ENCODE results near the gene POP4.

The POP4 gene

DNA sequence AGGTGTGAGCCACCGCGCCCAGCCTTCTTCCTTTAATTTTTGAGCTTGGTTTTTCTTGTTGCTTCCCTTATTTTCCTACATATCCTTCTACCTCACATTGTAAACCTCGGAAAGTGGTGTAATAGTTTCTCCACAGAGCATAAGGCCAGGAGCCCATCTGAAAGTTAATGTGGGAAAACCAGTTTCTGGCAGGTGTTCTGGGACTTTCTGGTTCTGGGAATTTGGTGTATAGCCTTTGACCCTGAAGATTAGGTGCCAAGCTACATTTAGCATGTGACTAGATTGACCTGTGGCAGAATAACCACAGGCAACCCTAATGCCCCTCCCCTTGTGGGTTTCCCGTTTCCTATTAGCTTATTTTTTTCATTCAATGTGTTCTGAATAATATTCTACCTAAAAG, 8.7 kb downstream of the POP4 start:
- Histone ChIP-seq H3K27ac (no peak overlapping the region), H3K4me3 (ENCODE audit: low read depth, low read length) (no peak overlapping the region), H3K27me3 (ENCODE audit: insufficient read depth, low read depth, severe bottlenecking) (no peaks in the 10 kb centered on the region), H3K9me3 (ENCODE audit: severe bottlenecking) (no peaks in the 10 kb centered on the region), H3K36me3 (peaks cover 29% of the 10 kb centered on the region)
- no peak for TF ChIP-seq CTCF (IDR thresholded peaks at IDR 0.05; ENCODE audit: low read depth, low read length)
- DNase-seq = no peak

- TF ChIP-seq CTCF (IDR thresholded peaks at IDR 0.05; ENCODE audit: low read depth, low read length) = no peak
- Histone ChIP-seq H3K27me3 (ENCODE audit: insufficient read depth, low read depth, severe bottlenecking) (no peaks in the 10 kb centered on the region), H3K27ac (no peak overlapping the region), H3K36me3 (peaks cover 23% of the 10 kb centered on the region), H3K4me3 (ENCODE audit: low read depth, low read length) (no peak overlapping the region), H3K9me3 (ENCODE audit: severe bottlenecking) (no peaks in the 10 kb centered on the region)
- no peak for DNase-seq
Measured at GRCh38 chr19:29615891-29616425, 9.9 kb downstream of the POP4 start.

GRCh38 chr19:29616541-29616940, 10.5 kb downstream of the POP4 start:
- Histone ChIP-seq H3K36me3 (peaks cover 18% of the 10 kb centered on the region), H3K9me3 (ENCODE audit: severe bottlenecking) (no peaks in the 10 kb centered on the region), H3K27ac (no peak overlapping the region), H3K4me3 (ENCODE audit: low read depth, low read length) (no peak overlapping the region), H3K27me3 (ENCODE audit: insufficient read depth, low read depth, severe bottlenecking) (no peaks in the 10 kb centered on the region)
- no peak for TF ChIP-seq CTCF (IDR thresholded peaks at IDR 0.05; ENCODE audit: low read depth, low read length)
- no peak for DNase-seq

GRCh38 chr19:29617366-29618266, 11.5 kb downstream of the POP4 start:
- no peak for DNase-seq
- Histone ChIP-seq H3K4me3 (ENCODE audit: low read depth, low read length) (no peak overlapping the region), H3K9me3 (ENCODE audit: severe bottlenecking) (no peaks in the 10 kb centered on the region), H3K27me3 (ENCODE audit: insufficient read depth, low read depth, severe bottlenecking) (no peaks in the 10 kb centered on the region), H3K36me3 (peaks cover 12% of the 10 kb centered on the region), H3K27ac (no peak overlapping the region)
- no peak for TF ChIP-seq CTCF (IDR thresholded peaks at IDR 0.05; ENCODE audit: low read depth, low read length)

DNA sequence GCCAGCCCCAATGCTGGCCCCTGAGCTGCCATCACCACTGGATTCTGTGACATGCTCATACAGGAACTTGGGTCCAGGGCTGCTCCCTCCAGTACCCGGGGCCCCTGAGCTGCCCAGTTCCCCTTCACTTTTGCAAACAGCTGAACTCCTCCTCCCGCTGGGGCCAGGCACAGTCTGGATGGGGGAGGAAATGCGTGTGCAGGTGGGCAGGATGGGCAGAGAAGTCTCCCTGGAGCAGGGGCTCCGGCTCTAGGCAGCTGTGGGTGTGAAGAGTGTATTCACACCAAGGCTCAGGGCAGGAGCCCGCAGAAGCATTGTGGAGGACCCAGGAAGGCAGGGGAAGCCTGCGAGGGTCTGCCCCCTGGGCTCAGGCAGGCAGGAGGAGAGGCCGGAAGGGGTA, 12.4 kb downstream of the POP4 start:
- no peaks in the 10 kb centered on the region for H3K27me3 ChIP-seq (ENCODE audit: insufficient read depth, low read depth, severe bottlenecking)
- no peak overlapping the region for H3K27ac ChIP-seq
- no peak for DNase-seq
- no peaks in the 10 kb centered on the region for H3K9me3 ChIP-seq (ENCODE audit: severe bottlenecking)
- peaks cover 7% of the 10 kb centered on the region for H3K36me3 ChIP-seq
- no peak for TF ChIP-seq CTCF (IDR thresholded peaks at IDR 0.05; ENCODE audit: low read depth, low read length)
- H3K4me3 ChIP-seq (ENCODE audit: low read depth, low read length) = no peak overlapping the region

All from WERI-Rb-1 (cell line).